Neural progenitor cell (in vitro differentiated cells): Measurements from ENCODE around the gene PDE6A. TPM values are rescaled to one million over a fixed set of nuclear protein-coding genes. Genes with fewer than 3 reads are reported as not detected.

ENCODE experiments used
- DNase-seq: peaks from one replicate; pipeline ENCODE4 v3.0.0-alpha.2; 2016; ENCODE audit warnings: low spot score
- H2AFZ ChIP-seq: fragments of 200-600 bp; sonication (generic); replicated peaks from 2 replicates; pipeline ENCODE4 v1.6.1; 2016; ENCODE audit warnings: antibody characterized with exemption
- H3F3A ChIP-seq: fragments of 200-600 bp; sonication (generic); 2 replicates; pipeline ENCODE4 v1.6.1; 2016; ENCODE audit warnings: antibody characterized with exemption, low read depth
- H3K27ac ChIP-seq: fragments of 200-600 bp; sonication (generic); 2 replicates; pipeline ENCODE4 v1.5.1; 2016; ENCODE audit warnings: mild to moderate bottlenecking
- H3K27me3 ChIP-seq: fragments of 200-600 bp; sonication (generic); 2 replicates; pipeline ENCODE4 v1.6.1; 2016; ENCODE audit warnings: mild to moderate bottlenecking, moderate library complexity
- H3K36me3 ChIP-seq: fragments of 200-600 bp; sonication (generic); 2 replicates; pipeline ENCODE4 v1.5.1; 2016
- H3K4me1 ChIP-seq: fragments of 200-600 bp; sonication (generic); 2 replicates; pipeline ENCODE4 v1.6.1; 2016; ENCODE audit warnings: mixed run types
- H3K4me2 ChIP-seq: fragments of 200-600 bp; sonication (generic); 2 replicates; pipeline ENCODE4 v1.6.1; 2016
- H3K4me3 ChIP-seq: fragments of 200-600 bp; sonication (generic); 2 replicates; pipeline ENCODE4 v1.5.1; 2016
- H3K79me2 ChIP-seq: fragments of 200-600 bp; sonication (generic); 2 replicates; pipeline ENCODE4 v1.6.1; 2016; ENCODE audit warnings: low read depth
- H3K9ac ChIP-seq: fragments of 200-600 bp; sonication (generic); 2 replicates; pipeline ENCODE4 v1.6.1; 2016
- H3K9me3 ChIP-seq: fragments of 200-600 bp; sonication (generic); 2 replicates; pipeline ENCODE4 v1.5.1; 2016; ENCODE audit warnings: low read depth
- H4K20me1 ChIP-seq: fragments of 200-600 bp; sonication (generic); 2 replicates; pipeline ENCODE4 v1.6.1; 2016; ENCODE audit warnings: low read depth
- H3K27ac Mint-ChIP-seq: 3 replicates; pipeline ENCODE4 v1.8.0; 2021; ENCODE audit warnings: mixed read lengths
- H3K27me3 Mint-ChIP-seq: 2 replicates; pipeline ENCODE4 v1.8.0; 2022; ENCODE audit warnings: low read depth, mild to moderate bottlenecking, inconsistent platforms, moderate library complexity, mixed read lengths; ENCODE audit not compliant: insufficient read depth
- H3K36me3 Mint-ChIP-seq: 3 replicates; pipeline ENCODE4 v1.8.0; 2021; ENCODE audit warnings: mixed read lengths
- H3K4me1 Mint-ChIP-seq: 3 replicates; pipeline ENCODE4 v1.8.0; 2021; ENCODE audit warnings: mixed read lengths
- H3K4me3 Mint-ChIP-seq: 3 replicates; pipeline ENCODE4 v1.8.0; 2021; ENCODE audit warnings: mild to moderate bottlenecking, moderate library complexity, mixed read lengths
- H3K9me3 Mint-ChIP-seq: 3 replicates; pipeline ENCODE4 v1.8.0; 2020; ENCODE audit warnings: mixed read lengths
- EZH2 ChIP-seq: fragments of 200-600 bp; sonication (generic); IDR thresholded peaks from 2 replicates; pipeline ENCODE4 v1.6.1; 2017; ENCODE audit warnings: antibody characterized with exemption, mild to moderate bottlenecking, moderate library complexity
- EZH2phosphoT487 ChIP-seq: fragments of 200-600 bp; sonication (generic); IDR thresholded peaks from 2 replicates; pipeline ENCODE4 v1.6.1; 2017; ENCODE audit warnings: antibody characterized with exemption
- total RNA-seq: library from RNA; depleted of rRNA; stranded (reverse); fragments of >200 nt; gene quantifications from 2 replicates; pipeline ENCODE4 v1.2.3, GENCODE V29; 2015; ENCODE audit warnings: low replicate concordance
- TF ChIP-seq, protein P1 (sequence below): fragments of 200-600 bp; sonication (generic); IDR thresholded peaks from 2 replicates; pipeline ENCODE4 v1.5.1; 2017; ENCODE audit warnings: antibody characterized with exemption, mild to moderate bottlenecking

The PDE6A gene
- total RNA-seq, 1 donor from 2014 or later: not detected

DNA sequence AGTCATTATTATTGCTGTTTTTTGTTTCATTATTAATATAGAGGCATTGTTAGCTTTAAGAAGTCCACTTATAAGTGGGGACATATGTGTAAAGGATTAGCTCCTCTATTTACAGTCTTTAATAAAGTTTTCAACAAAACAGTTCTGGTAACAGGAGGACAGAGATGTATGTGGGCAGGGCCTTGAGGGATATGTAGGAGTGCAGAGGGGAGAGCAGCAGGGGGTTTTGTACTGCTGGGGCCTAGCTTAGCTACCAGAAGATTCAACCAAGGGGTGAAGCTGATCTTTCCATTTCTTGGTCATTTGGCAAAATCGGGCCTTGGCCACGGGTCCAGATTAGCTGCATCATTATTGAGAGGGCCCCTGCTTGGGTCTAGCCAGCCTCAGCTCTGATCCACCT lies 124.6 kb downstream of the PDE6A start:
- DNase-seq: no peak
- Histone ChIP-seq H3K4me1 (no peaks in the 10 kb centered on the region), H3K27me3 (no peaks in the 10 kb centered on the region), H3K27ac (no peak overlapping the region), H3K9ac (no peak overlapping the region), H3K36me3 (no peaks in the 10 kb centered on the region), H3K9me3 (no peaks in the 10 kb centered on the region), H3K4me2 (no peak overlapping the region), H3K79me2 (no peaks in the 10 kb centered on the region), H4K20me1 (no peaks in the 10 kb centered on the region), H3K4me3 (no peak overlapping the region), H3F3A (no peaks in the 10 kb centered on the region), H2AFZ (no peak overlapping the region)
- H3K4me1 Mint-ChIP-seq: peaks cover 23% of the 10 kb centered on the region
- no peaks in the 10 kb centered on the region for H3K27me3 Mint-ChIP-seq
- TF ChIP-seq EZH2phosphoT487: no peak
- TF ChIP-seq, protein P1, sequence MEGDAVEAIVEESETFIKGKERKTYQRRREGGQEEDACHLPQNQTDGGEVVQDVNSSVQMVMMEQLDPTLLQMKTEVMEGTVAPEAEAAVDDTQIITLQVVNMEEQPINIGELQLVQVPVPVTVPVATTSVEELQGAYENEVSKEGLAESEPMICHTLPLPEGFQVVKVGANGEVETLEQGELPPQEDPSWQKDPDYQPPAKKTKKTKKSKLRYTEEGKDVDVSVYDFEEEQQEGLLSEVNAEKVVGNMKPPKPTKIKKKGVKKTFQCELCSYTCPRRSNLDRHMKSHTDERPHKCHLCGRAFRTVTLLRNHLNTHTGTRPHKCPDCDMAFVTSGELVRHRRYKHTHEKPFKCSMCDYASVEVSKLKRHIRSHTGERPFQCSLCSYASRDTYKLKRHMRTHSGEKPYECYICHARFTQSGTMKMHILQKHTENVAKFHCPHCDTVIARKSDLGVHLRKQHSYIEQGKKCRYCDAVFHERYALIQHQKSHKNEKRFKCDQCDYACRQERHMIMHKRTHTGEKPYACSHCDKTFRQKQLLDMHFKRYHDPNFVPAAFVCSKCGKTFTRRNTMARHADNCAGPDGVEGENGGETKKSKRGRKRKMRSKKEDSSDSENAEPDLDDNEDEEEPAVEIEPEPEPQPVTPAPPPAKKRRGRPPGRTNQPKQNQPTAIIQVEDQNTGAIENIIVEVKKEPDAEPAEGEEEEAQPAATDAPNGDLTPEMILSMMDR: no peak
- no peak overlapping the region for H3K4me3 Mint-ChIP-seq
- no peaks in the 10 kb centered on the region for H3K9me3 Mint-ChIP-seq
- H3K27ac Mint-ChIP-seq: no peak overlapping the region
- H3K36me3 Mint-ChIP-seq: no peaks in the 10 kb centered on the region

DNA sequence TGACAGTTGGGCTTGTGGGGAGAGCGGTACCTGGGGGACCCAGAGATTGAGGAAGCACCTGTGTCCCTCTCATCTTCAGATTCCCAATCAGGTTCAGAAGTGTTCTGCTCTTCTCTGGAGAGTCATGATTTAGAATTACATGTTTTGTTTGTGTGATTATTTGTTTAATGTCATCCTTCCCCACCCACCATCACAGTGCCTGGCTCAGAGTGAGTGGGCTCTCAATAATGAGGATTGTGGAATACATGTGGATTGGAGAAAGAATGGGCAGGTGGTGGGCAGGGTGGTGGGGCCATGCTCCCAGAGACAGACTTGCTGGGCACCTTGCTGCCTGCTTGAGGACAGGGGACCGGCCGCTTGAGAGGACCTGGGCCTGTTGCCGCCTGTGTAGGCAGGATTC lies 126.5 kb downstream of the PDE6A start:
- H3K27ac ChIP-seq: no peak overlapping the region
- TF ChIP-seq, protein P1: no peak
- TF ChIP-seq EZH2phosphoT487 (no peak), EZH2 (no peak)
- no peaks in the 10 kb centered on the region for H4K20me1 ChIP-seq
- H3K9me3 ChIP-seq: no peaks in the 10 kb centered on the region
- H3K79me2 ChIP-seq: no peaks in the 10 kb centered on the region
- H3K4me3 ChIP-seq: no peak overlapping the region
- no peak overlapping the region for H3K9ac ChIP-seq
- no peaks in the 10 kb centered on the region for H3K27me3 Mint-ChIP-seq
- no peaks in the 10 kb centered on the region for H3K36me3 ChIP-seq
- DNase-seq: no peak
- no peak overlapping the region for H3K27ac Mint-ChIP-seq
- H3K36me3 Mint-ChIP-seq: no peaks in the 10 kb centered on the region
- no peaks in the 10 kb centered on the region for H3K4me1 ChIP-seq
- no peak overlapping the region for H3K4me3 Mint-ChIP-seq
- H3K9me3 Mint-ChIP-seq: no peaks in the 10 kb centered on the region
- no peak overlapping the region for H2AFZ ChIP-seq
- H3F3A ChIP-seq: no peaks in the 10 kb centered on the region
- H3K27me3 ChIP-seq: no peaks in the 10 kb centered on the region
- peaks cover 13% of the 10 kb centered on the region for H3K4me1 Mint-ChIP-seq
- no peak overlapping the region for H3K4me2 ChIP-seq

DNA sequence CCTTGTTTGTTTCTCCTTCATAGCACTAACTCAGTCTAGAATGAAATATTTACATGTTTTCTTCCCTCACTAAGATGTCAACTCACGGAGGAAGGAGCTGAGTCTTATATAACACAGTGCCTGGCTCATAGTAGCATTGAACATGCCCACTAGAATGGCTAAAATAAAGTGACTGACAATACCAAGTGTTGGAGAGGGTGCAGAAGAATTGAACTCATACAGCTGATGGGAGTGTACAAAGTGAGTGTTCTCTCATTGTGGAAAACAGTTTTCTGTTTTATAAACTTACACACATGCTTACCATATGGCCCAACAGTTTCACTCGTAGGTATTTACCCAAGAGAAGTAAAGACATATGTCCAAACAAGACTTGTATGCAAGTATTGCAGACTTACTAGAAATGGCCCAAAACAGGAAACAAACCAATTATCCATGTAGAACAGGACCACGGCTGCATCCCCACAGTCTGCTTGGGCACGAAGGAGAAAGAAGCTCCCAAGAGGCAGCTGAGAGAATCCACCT lies 127.0 kb downstream of the PDE6A start:
- Histone ChIP-seq H3K9ac (no peak overlapping the region), H3K27me3 (no peaks in the 10 kb centered on the region), H3K79me2 (no peaks in the 10 kb centered on the region), H3K4me2 (no peak overlapping the region), H3K27ac (no peak overlapping the region), H3K36me3 (no peaks in the 10 kb centered on the region), H4K20me1 (no peaks in the 10 kb centered on the region), H2AFZ (no peak overlapping the region), H3F3A (no peaks in the 10 kb centered on the region), H3K4me1 (no peaks in the 10 kb centered on the region), H3K4me3 (no peak overlapping the region), H3K9me3 (no peaks in the 10 kb centered on the region)
- Mint-ChIP-seq H3K4me3 (no peak overlapping the region), H3K4me1 (peaks cover 13% of the 10 kb centered on the region), H3K36me3 (no peaks in the 10 kb centered on the region), H3K9me3 (no peaks in the 10 kb centered on the region), H3K27me3 (peaks cover 3% of the 10 kb centered on the region), H3K27ac (no peak overlapping the region)
- TF ChIP-seq, protein P1: no peak
- TF ChIP-seq EZH2phosphoT487 (no peak), EZH2 (no peak)
- no peak for DNase-seq
